K562 (cell line): ENCODE measurements around the gene PSMC6. TPM values are rescaled to one million over a fixed set of nuclear protein-coding genes. Genes with fewer than 3 reads are reported as not detected.

ENCODE experiments used
- polyA plus RNA-seq, 8 experiments: library from polyadenylated mRNA; depleted of rRNA in 4 of 8; stranded (reverse) in 5 of 8; unstranded in 3 of 8; fragments of >200 nt; fragmentation: Nextera tagmentation in 2 of 8; fragmentation: Illumina TruSeq in 1 of 8; extraction: Ambion mirVana in 2 of 8; extraction: Trizol in 1 of 8; gene quantifications; 2 replicates each; pipeline versions ENCODE4 v1.2.1 to v1.2.3, GENCODE V29; 2011 to 2014; ENCODE audit warnings: inconsistent platforms in 1 of 8, missing spikeins in 1 of 8
- total RNA-seq, 7 experiments: library from RNA; depleted of rRNA in 6 of 7; stranded (reverse); fragments of >200 nt in 6 of 7; fragmentation: Illumina TruSeq in 2 of 7; extraction: Trizol in 2 of 7; gene quantifications; 2 replicates each; pipeline versions ENCODE4 v1.2.1 to v1.2.3, GENCODE V29; 2011 to 2021; ENCODE audit warnings: low replicate concordance in 1 of 7

The PSMC6 gene
- total and polyA plus RNA-seq, 9 of the 15 experiments (the other 6 are each of a cell fraction or from before 2014, with no cell fraction given): 91.4 to 224 (median 182) TPM

Other genes starting within 250 kb of the PSMC6 start
- gene TXNDC16, start 154.7 kb upstream of the PSMC6 start, total RNA-seq (2014; rRNA removed): 2.4 and 3.1 TPM in 2 replicates
- gene TXNDC16, start 154.7 kb upstream of the PSMC6 start, total RNA-seq (2014; rRNA removed; fragmentation: Illumina TruSeq; extraction: Trizol): 6.2 and 7.3 TPM in 2 replicates
- 5.1 and 5.4 TPM in 2 replicates for gene TXNDC16, start 154.7 kb upstream of the PSMC6 start, total RNA-seq (2015; rRNA removed; fragmentation: Illumina TruSeq; extraction: Trizol)
- 5.2 and 6.0 TPM in 2 replicates for gene TXNDC16, start 154.7 kb upstream of the PSMC6 start, total RNA-seq (2021)
- 5.6 and 6.2 TPM in 2 replicates for gene TXNDC16, start 154.7 kb upstream of the PSMC6 start, polyA plus RNA-seq (2011; rRNA removed)
- 3.9 and 4.9 TPM in 2 replicates for gene TXNDC16, start 154.7 kb upstream of the PSMC6 start, polyA plus RNA-seq (2014; fragmentation: Illumina TruSeq; extraction: Trizol)
- gene TXNDC16, start 154.7 kb upstream of the PSMC6 start, polyA plus RNA-seq (2014; fragmentation: Nextera tagmentation; extraction: Ambion mirVana): 1 to 10 TPM; 1.8 to 1.9 TPM
- 3.2 and 3.3 TPM in 2 replicates for gene TXNDC16, start 154.7 kb upstream of the PSMC6 start, polyA plus RNA-seq (2014; rRNA removed)
- gene GPR137C, start 154.4 kb upstream of the PSMC6 start, total RNA-seq (2014; rRNA removed): 0.04 TPM in 1 of 2 replicates, not detected in the other
- gene GPR137C, start 154.4 kb upstream of the PSMC6 start, total RNA-seq (2014; rRNA removed; fragmentation: Illumina TruSeq; extraction: Trizol): 0.13 TPM in 1 of 2 replicates, not detected in the other
- gene GPR137C, start 154.4 kb upstream of the PSMC6 start, total RNA-seq (2015; rRNA removed; fragmentation: Illumina TruSeq; extraction: Trizol): 0.11 TPM in 1 of 2 replicates, not detected in the other
- gene GPR137C, start 154.4 kb upstream of the PSMC6 start, total RNA-seq (2021): 0.07 and 0.31 TPM in 2 replicates
- 0.08 and 0.23 TPM in 2 replicates for gene GPR137C, start 154.4 kb upstream of the PSMC6 start, polyA plus RNA-seq (2011; rRNA removed)
- gene GPR137C, start 154.4 kb upstream of the PSMC6 start, polyA plus RNA-seq (2014; fragmentation: Illumina TruSeq; extraction: Trizol): 0.03 and 0.10 TPM in 2 replicates
- gene GPR137C, start 154.4 kb upstream of the PSMC6 start, polyA plus RNA-seq (2014; fragmentation: Nextera tagmentation; extraction: Ambion mirVana): under 1 TPM; 0.03 to 0.06 TPM
- gene GPR137C, start 154.4 kb upstream of the PSMC6 start, polyA plus RNA-seq (2014; rRNA removed): 0.11 TPM in 1 of 2 replicates, not detected in the other
- 27.6 and 31.8 TPM in 2 replicates for gene ERO1A, start 11.6 kb upstream of the PSMC6 start, total RNA-seq (2014; rRNA removed)
- gene ERO1A, start 11.6 kb upstream of the PSMC6 start, total RNA-seq (2014; rRNA removed; fragmentation: Illumina TruSeq; extraction: Trizol): 30.9 and 33.5 TPM in 2 replicates
- 33.9 and 37.1 TPM in 2 replicates for gene ERO1A, start 11.6 kb upstream of the PSMC6 start, total RNA-seq (2015; rRNA removed; fragmentation: Illumina TruSeq; extraction: Trizol)
- 41.4 and 46.2 TPM in 2 replicates for gene ERO1A, start 11.6 kb upstream of the PSMC6 start, total RNA-seq (2021)
- gene ERO1A, start 11.6 kb upstream of the PSMC6 start, polyA plus RNA-seq (2011; rRNA removed): 40.9 and 44.6 TPM in 2 replicates
- gene ERO1A, start 11.6 kb upstream of the PSMC6 start, polyA plus RNA-seq (2014; fragmentation: Illumina TruSeq; extraction: Trizol): 19.9 and 25.1 TPM in 2 replicates
- gene ERO1A, start 11.6 kb upstream of the PSMC6 start, polyA plus RNA-seq (2014; fragmentation: Nextera tagmentation; extraction: Ambion mirVana): 10 to 100 TPM; 11.0 to 22.3 TPM
- gene ERO1A, start 11.6 kb upstream of the PSMC6 start, polyA plus RNA-seq (2014; rRNA removed): 23.9 and 27.2 TPM in 2 replicates
- 5.5 and 8.0 TPM in 2 replicates for gene STYX, start 23.0 kb downstream of the PSMC6 start, total RNA-seq (2014; rRNA removed)
- 15.4 and 17.7 TPM in 2 replicates for gene STYX, start 23.0 kb downstream of the PSMC6 start, total RNA-seq (2014; rRNA removed; fragmentation: Illumina TruSeq; extraction: Trizol)
- gene STYX, start 23.0 kb downstream of the PSMC6 start, total RNA-seq (2015; rRNA removed; fragmentation: Illumina TruSeq; extraction: Trizol): 11.0 and 11.6 TPM in 2 replicates
- gene STYX, start 23.0 kb downstream of the PSMC6 start, total RNA-seq (2021): 10.6 and 11.1 TPM in 2 replicates
- 8.6 and 11.1 TPM in 2 replicates for gene STYX, start 23.0 kb downstream of the PSMC6 start, polyA plus RNA-seq (2011; rRNA removed)
- gene STYX, start 23.0 kb downstream of the PSMC6 start, polyA plus RNA-seq (2014; fragmentation: Illumina TruSeq; extraction: Trizol): 8.1 and 8.3 TPM in 2 replicates
- gene STYX, start 23.0 kb downstream of the PSMC6 start, polyA plus RNA-seq (2014; fragmentation: Nextera tagmentation; extraction: Ambion mirVana): 10 to 100 TPM in 1 of 2 experiments, 1 to 10 TPM in 1; 5.0 to 11.8 TPM
- gene STYX, start 23.0 kb downstream of the PSMC6 start, polyA plus RNA-seq (2014; rRNA removed): 6.3 and 8.1 TPM in 2 replicates
- gene GNPNAT1, start 84.4 kb downstream of the PSMC6 start, total RNA-seq (2014; rRNA removed): 16.0 and 20.2 TPM in 2 replicates
- 25.3 and 27.3 TPM in 2 replicates for gene GNPNAT1, start 84.4 kb downstream of the PSMC6 start, total RNA-seq (2014; rRNA removed; fragmentation: Illumina TruSeq; extraction: Trizol)
- 21.1 and 22.5 TPM in 2 replicates for gene GNPNAT1, start 84.4 kb downstream of the PSMC6 start, total RNA-seq (2015; rRNA removed; fragmentation: Illumina TruSeq; extraction: Trizol)
- 25.4 and 25.6 TPM in 2 replicates for gene GNPNAT1, start 84.4 kb downstream of the PSMC6 start, total RNA-seq (2021)
- 19.2 and 27.7 TPM in 2 replicates for gene GNPNAT1, start 84.4 kb downstream of the PSMC6 start, polyA plus RNA-seq (2011; rRNA removed)
- 22.5 and 25.9 TPM in 2 replicates for gene GNPNAT1, start 84.4 kb downstream of the PSMC6 start, polyA plus RNA-seq (2014; fragmentation: Illumina TruSeq; extraction: Trizol)
- 10 to 100 TPM; 15.8 to 26.0 TPM for gene GNPNAT1, start 84.4 kb downstream of the PSMC6 start, polyA plus RNA-seq (2014; fragmentation: Nextera tagmentation; extraction: Ambion mirVana)
- 19.2 and 20.1 TPM in 2 replicates for gene GNPNAT1, start 84.4 kb downstream of the PSMC6 start, polyA plus RNA-seq (2014; rRNA removed)
- gene FERMT2, start 243.8 kb downstream of the PSMC6 start, total RNA-seq (2014; rRNA removed): 0.37 and 0.54 TPM in 2 replicates
- gene FERMT2, start 243.8 kb downstream of the PSMC6 start, total RNA-seq (2014; rRNA removed; fragmentation: Illumina TruSeq; extraction: Trizol): 0.51 and 0.70 TPM in 2 replicates
- gene FERMT2, start 243.8 kb downstream of the PSMC6 start, total RNA-seq (2015; rRNA removed; fragmentation: Illumina TruSeq; extraction: Trizol): 0.19 and 0.40 TPM in 2 replicates
- gene FERMT2, start 243.8 kb downstream of the PSMC6 start, total RNA-seq (2021): 0.58 and 0.98 TPM in 2 replicates
- gene FERMT2, start 243.8 kb downstream of the PSMC6 start, polyA plus RNA-seq (2011; rRNA removed): 0.14 and 0.23 TPM in 2 replicates
- 0.53 and 1.3 TPM in 2 replicates for gene FERMT2, start 243.8 kb downstream of the PSMC6 start, polyA plus RNA-seq (2014; fragmentation: Illumina TruSeq; extraction: Trizol)
- gene FERMT2, start 243.8 kb downstream of the PSMC6 start, polyA plus RNA-seq (2014; fragmentation: Nextera tagmentation; extraction: Ambion mirVana): under 1 TPM; 0.10 to 0.18 TPM
- gene FERMT2, start 243.8 kb downstream of the PSMC6 start, polyA plus RNA-seq (2014; rRNA removed): 0.19 and 1.3 TPM in 2 replicates